Thoracic aorta (tissue), 2 donors: ENCODE results near the gene MAML2. TPM values are rescaled to one million over a fixed set of nuclear protein-coding genes. Genes with fewer than 3 reads are reported as not detected.
A peak's percentile ranks its signal among the peaks of the same experiment; 100 is the strongest.

ENCODE experiments used
- ATAC-seq: fragments of 150-250 bp; one replicate; pipeline ENCODE4 v1.8.0; 2017; ENCODE audit warnings: low read depth; ENCODE audit not compliant: insufficient number of reproducible peaks, low FRiP score
- DNase-seq: peaks from one replicate; pipeline ENCODE4 v3.0.0-alpha.2; 2020; ENCODE audit warnings: low spot score
- H3K27ac ChIP-seq, 2 donors: fragments of 200-600 bp; sonication (generic); 1 replicate in 1 of 2; 2 replicates in 1 of 2; pipeline ENCODE4 v1.5.1; 2016; ENCODE audit warnings: mild to moderate bottlenecking in 2 of 2, moderate library complexity in 2 of 2
- H3K27me3 ChIP-seq: fragments of 200-600 bp; sonication (generic); replicated peaks from 2 replicates; pipeline ENCODE4 v1.6.0; 2016; ENCODE audit warnings: mild to moderate bottlenecking; ENCODE audit not compliant: insufficient read depth
- H3K36me3 ChIP-seq: fragments of 200-600 bp; sonication (generic); one replicate; pipeline ENCODE4 v1.5.1; 2016
- H3K4me1 ChIP-seq, 2 donors: fragments of 200-600 bp; sonication (generic); 1 replicate in 1 of 2; 2 replicates in 1 of 2; pipeline versions ENCODE4 v1.5.1 to v1.6.0; 2016; ENCODE audit warnings: low read depth in 2 of 2, mild to moderate bottlenecking in 1 of 2; ENCODE audit not compliant: control insufficient read depth in 1 of 2
- H3K4me3 ChIP-seq: fragments of 200-600 bp; sonication (generic); 2 replicates; pipeline ENCODE4 v1.5.1; 2016; ENCODE audit warnings: mild to moderate bottlenecking
- H3K9me3 ChIP-seq: fragments of 200-600 bp; sonication (generic); 2 replicates; pipeline ENCODE4 v1.5.1; 2016
- total RNA-seq, 2 donors: library from RNA; depleted of rRNA; stranded (reverse); fragments of >200 nt; gene quantifications; one replicate each; pipeline versions ENCODE4 v1.1.0 to v1.2.3, GENCODE V29; 2016
- TF ChIP-seq, protein P1 (sequence below): fragments of 200-600 bp; sonication (generic); IDR thresholded peaks from one replicate; pipeline ENCODE4 v1.5.1; 2019; ENCODE audit warnings: antibody characterized with exemption

The MAML2 gene
- total RNA-seq, 2 donors from 2014 or later = 23.4 to 29.6 TPM

DNA sequence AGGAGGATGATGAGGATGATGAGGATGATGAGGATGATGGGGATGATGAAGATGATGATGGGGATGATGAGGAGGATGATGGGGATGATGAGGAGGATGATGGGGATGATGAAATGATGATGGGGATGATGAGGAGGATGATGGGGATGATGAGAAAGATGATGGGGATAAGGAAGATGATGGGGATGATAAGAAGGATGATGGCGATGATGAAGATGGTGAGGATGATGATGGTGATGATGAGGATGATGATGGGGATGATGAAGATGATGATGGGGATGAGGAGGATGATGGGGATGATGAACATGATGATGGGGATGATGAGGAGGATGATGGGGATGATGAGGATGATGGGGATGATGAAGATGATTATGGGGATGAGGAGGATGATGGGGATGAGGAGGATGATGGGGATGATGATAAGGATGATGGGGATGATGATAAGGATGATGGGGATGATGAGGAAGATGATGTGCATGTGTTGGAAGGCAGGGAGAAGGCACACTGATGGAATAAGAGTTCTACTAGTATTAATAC, 340.2 kb downstream of the MAML2 start:
- TF ChIP-seq, protein P1, sequence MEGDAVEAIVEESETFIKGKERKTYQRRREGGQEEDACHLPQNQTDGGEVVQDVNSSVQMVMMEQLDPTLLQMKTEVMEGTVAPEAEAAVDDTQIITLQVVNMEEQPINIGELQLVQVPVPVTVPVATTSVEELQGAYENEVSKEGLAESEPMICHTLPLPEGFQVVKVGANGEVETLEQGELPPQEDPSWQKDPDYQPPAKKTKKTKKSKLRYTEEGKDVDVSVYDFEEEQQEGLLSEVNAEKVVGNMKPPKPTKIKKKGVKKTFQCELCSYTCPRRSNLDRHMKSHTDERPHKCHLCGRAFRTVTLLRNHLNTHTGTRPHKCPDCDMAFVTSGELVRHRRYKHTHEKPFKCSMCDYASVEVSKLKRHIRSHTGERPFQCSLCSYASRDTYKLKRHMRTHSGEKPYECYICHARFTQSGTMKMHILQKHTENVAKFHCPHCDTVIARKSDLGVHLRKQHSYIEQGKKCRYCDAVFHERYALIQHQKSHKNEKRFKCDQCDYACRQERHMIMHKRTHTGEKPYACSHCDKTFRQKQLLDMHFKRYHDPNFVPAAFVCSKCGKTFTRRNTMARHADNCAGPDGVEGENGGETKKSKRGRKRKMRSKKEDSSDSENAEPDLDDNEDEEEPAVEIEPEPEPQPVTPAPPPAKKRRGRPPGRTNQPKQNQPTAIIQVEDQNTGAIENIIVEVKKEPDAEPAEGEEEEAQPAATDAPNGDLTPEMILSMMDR = no peak
- no peak for DNase-seq
- H3K36me3 ChIP-seq = no peaks in the 10 kb centered on the region

DNA sequence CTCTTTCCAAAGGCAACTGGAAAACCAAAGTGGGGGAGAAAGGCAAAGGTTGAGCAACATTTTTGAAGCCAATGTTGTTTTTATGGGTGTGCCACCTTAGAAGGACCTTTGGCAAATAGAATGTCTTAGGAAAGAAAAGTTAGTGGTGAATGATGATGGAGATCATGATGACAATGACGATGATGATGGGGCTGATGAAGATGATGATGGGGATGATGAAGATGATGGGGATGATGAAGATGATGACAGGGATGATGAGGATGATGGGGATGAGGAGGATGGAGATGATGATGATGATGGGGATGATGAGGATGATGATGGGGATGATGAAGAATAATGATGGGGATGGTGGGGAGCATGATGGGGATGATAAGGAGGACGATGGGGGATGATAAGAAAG, 340.7 kb downstream of the MAML2 start:
- Histone ChIP-seq H3K27me3 (no peaks in the 10 kb centered on the region), H3K4me1 (peaks cover 23 to 32% of the 10 kb centered on the region in 2 donors), H3K36me3 (no peaks in the 10 kb centered on the region), H3K27ac (peak overlapping the region in 1 of 2 donors; percentile 64), H3K4me3 (no peak overlapping the region), H3K9me3 (no peaks in the 10 kb centered on the region)
- DNase-seq (no peak), ATAC-seq (no peak)
- TF ChIP-seq, protein P1 = no peak

More for the DNA sequence above, 340.2 kb downstream of the MAML2 start:
- H3K4me3 ChIP-seq = no peak overlapping the region
- no peaks in the 10 kb centered on the region for H3K9me3 ChIP-seq
- H3K27ac ChIP-seq = no peak overlapping the region
- no peaks in the 10 kb centered on the region for H3K27me3 ChIP-seq
- no peak for ATAC-seq
- peaks cover 23 to 32% of the 10 kb centered on the region in 2 donors for H3K4me1 ChIP-seq

DNA sequence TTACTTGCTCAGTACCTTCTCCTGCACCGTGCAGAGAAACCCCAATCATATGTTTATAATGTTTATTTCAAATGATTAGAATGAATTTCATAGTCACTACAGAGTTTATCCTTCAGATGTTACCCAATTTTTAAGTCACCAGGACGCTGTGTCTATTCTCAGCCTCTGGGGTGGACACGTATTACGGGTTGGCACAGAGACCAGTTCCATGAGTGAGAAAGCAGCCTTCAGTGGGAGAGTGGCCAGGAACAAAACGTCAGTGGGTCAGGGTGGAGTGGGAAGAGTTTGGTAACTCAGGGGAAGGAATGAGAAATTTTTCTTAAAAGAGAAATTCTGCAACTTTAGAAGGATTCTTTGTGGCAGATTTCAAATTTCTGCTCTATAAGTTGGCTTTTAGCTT, 342.0 kb downstream of the MAML2 start:
- peak; percentile 79 for ATAC-seq
- Histone ChIP-seq H3K4me1 (peaks cover 23 to 40% of the 10 kb centered on the region in 2 donors), H3K9me3 (no peaks in the 10 kb centered on the region), H3K27ac (peak overlapping the region; percentile 64 to 80), H3K4me3 (peak overlapping the region; percentile 54), H3K27me3 (no peaks in the 10 kb centered on the region), H3K36me3 (no peaks in the 10 kb centered on the region)
- DNase-seq = peak; percentile 85
- TF ChIP-seq, protein P1 = peak; percentile 20

DNA sequence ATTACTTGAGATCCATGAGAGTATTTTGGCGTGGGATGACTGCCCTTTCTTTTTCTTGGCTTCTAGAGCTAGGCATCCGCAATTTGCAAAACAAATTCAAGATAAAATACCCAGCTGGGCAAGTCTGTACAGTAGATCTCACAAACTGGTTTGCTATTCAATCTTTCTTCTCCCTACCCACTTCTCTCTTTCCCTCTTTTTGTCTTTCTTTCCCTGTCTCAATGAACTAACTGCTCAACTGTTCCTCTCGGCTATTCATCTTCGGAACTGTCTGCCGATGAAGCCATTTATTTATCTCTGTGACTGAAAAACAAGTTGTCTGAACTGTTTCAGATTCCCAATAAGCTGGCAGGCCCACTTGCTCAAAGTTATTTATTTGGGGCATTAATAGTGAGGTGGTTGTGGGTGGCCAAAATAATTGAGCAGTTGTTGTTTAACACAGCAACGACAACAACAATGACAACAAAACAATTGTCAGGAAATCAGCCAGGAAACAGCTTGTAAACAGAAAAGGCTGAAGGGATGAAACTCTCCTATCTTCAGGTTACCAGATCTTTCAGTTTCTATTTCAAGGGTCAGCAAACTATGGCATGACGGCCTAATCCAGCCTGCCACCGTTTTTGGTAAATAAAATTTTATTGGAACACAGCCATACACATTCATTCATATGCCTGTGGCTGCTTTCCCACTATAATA, 343.1 kb downstream of the MAML2 start:
- ATAC-seq = no peak
- Histone ChIP-seq H3K27ac (peak overlapping the region; percentile 64 to 80), H3K4me1 (peaks cover 23 to 40% of the 10 kb centered on the region in 2 donors), H3K4me3 (peak overlapping the region; percentile 54), H3K36me3 (no peaks in the 10 kb centered on the region), H3K27me3 (no peaks in the 10 kb centered on the region), H3K9me3 (no peaks in the 10 kb centered on the region)
- TF ChIP-seq, protein P1 = no peak
- no peak for DNase-seq

DNA sequence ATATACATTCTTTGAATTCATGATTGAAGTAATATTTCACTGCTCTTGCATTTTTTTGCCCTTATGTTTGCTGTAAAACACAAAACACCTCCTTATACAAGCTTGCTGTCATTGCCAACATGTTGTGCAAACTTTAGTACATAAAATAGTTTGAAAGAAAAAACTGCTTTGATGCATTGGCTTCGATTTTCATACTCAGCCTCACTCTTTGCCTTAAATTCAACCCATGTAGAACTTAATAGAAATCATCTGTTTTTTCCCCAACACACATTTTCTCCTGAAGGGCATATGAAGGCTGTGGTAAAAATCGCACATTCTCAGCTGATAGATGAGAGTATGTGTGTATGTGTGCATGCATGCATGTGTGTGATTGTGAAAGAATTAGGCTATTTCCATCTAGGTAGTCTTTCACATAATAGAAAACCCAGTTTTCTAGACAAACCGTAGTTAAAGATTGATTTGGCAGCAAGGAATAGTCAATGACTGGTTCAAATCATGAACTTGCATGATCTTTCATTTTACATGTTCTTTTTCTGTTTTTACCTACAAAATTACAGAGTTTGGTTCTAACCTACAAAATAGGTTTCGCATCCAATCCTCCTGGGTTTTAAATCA, 346.3 kb downstream of the MAML2 start:
- TF ChIP-seq, protein P1 = no peak
- ATAC-seq = no peak
- H3K9me3 ChIP-seq = no peaks in the 10 kb centered on the region
- no peak overlapping the region for H3K4me3 ChIP-seq
- H3K36me3 ChIP-seq = no peaks in the 10 kb centered on the region
- peaks cover 23 to 41% of the 10 kb centered on the region in 2 donors for H3K4me1 ChIP-seq
- no peak for DNase-seq
- H3K27ac ChIP-seq = no peak overlapping the region
- H3K27me3 ChIP-seq = no peaks in the 10 kb centered on the region
